Endothelial cell of umbilical vein (primary cell): Measurements from ENCODE around the gene PCDHGA1. TPM values are rescaled to one million over a fixed set of nuclear protein-coding genes. Genes with fewer than 3 reads are reported as not detected.

Source experiments
- BruUV-seq: library from RNA; stranded (reverse); fragments of 400-500 nt; replicated peaks from 2 replicates; lab custom pipeline; 2021; lab: Mats Ljungman, UMichigan
- CTCF ChIA-PET: fragments of 300-600, 350-600 bp; sonication (Branson Sonifier 250); formaldehyde crosslinking; loops from one replicate; lab custom pipeline; 2021; ENCODE audit warnings: antibody characterized with exemption, inconsistent platforms; lab: Charles Lee
- POLR2A ChIA-PET: fragments of 300-600, 350-600 bp; sonication (Branson Sonifier 250); formaldehyde crosslinking; loops from one replicate; lab custom pipeline; 2021; ENCODE audit warnings: antibody characterized with exemption, inconsistent platforms; lab: Charles Lee
- DNase-seq: peaks from one replicate; pipeline ENCODE4 v3.0.0-alpha.2; 2011; ENCODE audit warnings: low read depth, low spot score
- FAIRE-seq: peaks from 2 replicates; lab custom pipeline; 2011; peaks lifted over from hg19 to GRCh38; lab: Jason Lieb, UNC
- H2AFZ ChIP-seq: 2 replicates; pipeline ENCODE4 v1.6.0; 2012; ENCODE audit warnings: low read depth, low read length, control low read depth, inconsistent platforms
- H3K27ac ChIP-seq: 2 replicates; pipeline ENCODE4 v1.5.1; 2011; ENCODE audit warnings: low read depth, mild to moderate bottlenecking, control low read depth, low read length, moderate library complexity; ENCODE audit not compliant: insufficient read depth
- H3K27me3 ChIP-seq, 2 experiments: 2 replicates each; pipeline versions ENCODE4 v1.6.0 to v1.6.1; 2011; ENCODE audit warnings: low read length in 2 of 2, mixed read lengths in 1 of 2; ENCODE audit not compliant: control insufficient read depth in 2 of 2, insufficient read depth in 2 of 2
- H3K36me3 ChIP-seq, 2 experiments: 2 replicates in 1 of 2; 3 replicates in 1 of 2; pipeline ENCODE4 v1.5.1; 2011; ENCODE audit warnings: low read length in 2 of 2, mild to moderate bottlenecking in 1 of 2, moderate library complexity in 1 of 2; ENCODE audit not compliant: control insufficient read depth in 2 of 2, insufficient read depth in 2 of 2; ENCODE audit errors: extremely low read depth in 1 of 2
- H3K4me1 ChIP-seq: 3 replicates; pipeline ENCODE4 v1.5.1; 2011; ENCODE audit warnings: mild to moderate bottlenecking, low read length; ENCODE audit not compliant: control insufficient read depth, insufficient read depth; ENCODE audit errors: extremely low read depth
- H3K4me2 ChIP-seq: 2 replicates; pipeline ENCODE4 v1.6.1; 2011; ENCODE audit warnings: low read length, control low read depth, mixed read lengths; ENCODE audit not compliant: insufficient read depth
- H3K4me3 ChIP-seq, 3 experiments: fragments of 200-600 bp in 1 of 3; sonication (generic), shearing (Covaris generic) in 1 of 3; replicated peaks in 1 of 3; 2 replicates each; pipeline ENCODE4 v1.5.1; 2011 to 2016; ENCODE audit warnings: control low read depth in 3 of 3, low read length in 3 of 3, mild to moderate bottlenecking in 2 of 3, inconsistent platforms in 1 of 3, low read depth in 1 of 3, moderate library complexity in 1 of 3; ENCODE audit not compliant: insufficient read depth in 1 of 3
- H3K79me2 ChIP-seq: 2 replicates; pipeline ENCODE4 v1.6.0; 2012; ENCODE audit warnings: low read length, inconsistent platforms; ENCODE audit not compliant: control insufficient read depth, insufficient read depth
- H3K9ac ChIP-seq: replicated peaks from 2 replicates; pipeline ENCODE3; 2011; ENCODE audit warnings: low read length, control low read depth; ENCODE audit not compliant: insufficient read depth; ENCODE audit errors: extremely low read depth
- H3K9me1 ChIP-seq: replicated peaks from 3 replicates; pipeline ENCODE4 v1.6.0; 2011; ENCODE audit warnings: mild to moderate bottlenecking, low read length; ENCODE audit not compliant: control insufficient read depth, insufficient read depth; ENCODE audit errors: extremely low read depth
- H3K9me3 ChIP-seq: replicated peaks from 2 replicates; pipeline ENCODE4 v1.5.1; 2012; ENCODE audit warnings: low read length, inconsistent platforms; ENCODE audit not compliant: control insufficient read depth, insufficient read depth
- H4K20me1 ChIP-seq: replicated peaks from 2 replicates; pipeline ENCODE3; 2011; ENCODE audit warnings: mild to moderate bottlenecking, low read length; ENCODE audit not compliant: control insufficient read depth, insufficient read depth; ENCODE audit errors: extremely low read depth
- CTCF ChIP-seq, 2 donors: IDR thresholded peaks; 1 replicate in 1 of 2; 2 replicates in 1 of 2; pipeline ENCODE4 v1.5.1; 2011; ENCODE audit warnings: low read length in 2 of 2, mild to moderate bottlenecking in 2 of 2, moderate library complexity in 2 of 2, control low read depth in 1 of 2, inconsistent platforms in 1 of 2, low read depth in 1 of 2; ENCODE audit not compliant: insufficient read depth in 1 of 2; ENCODE audit errors: extremely low read depth in 1 of 2
- EZH2 ChIP-seq: IDR thresholded peaks from 2 replicates; pipeline ENCODE4 v1.6.1; 2012; ENCODE audit warnings: borderline replicate concordance, low read depth, mild to moderate bottlenecking, moderate library complexity, low read length, inconsistent platforms; ENCODE audit not compliant: severe bottlenecking
- FOS ChIP-seq: IDR thresholded peaks from 2 replicates; pipeline ENCODE4 v1.6.1; 2011; ENCODE audit warnings: mild to moderate bottlenecking, low read length, moderate library complexity, borderline replicate concordance; ENCODE audit not compliant: insufficient read depth
- GATA2 ChIP-seq: IDR thresholded peaks from 2 replicates; pipeline ENCODE4 v1.7.0; 2011; ENCODE audit warnings: low read depth, mild to moderate bottlenecking, moderate library complexity, mixed read lengths, low read length; ENCODE audit not compliant: insufficient read length, insufficient read depth
- JUN ChIP-seq: IDR thresholded peaks from 2 replicates; pipeline ENCODE4 v1.6.1; 2011; ENCODE audit warnings: borderline replicate concordance, low read depth; ENCODE audit not compliant: insufficient read length, insufficient read depth
- MAX ChIP-seq: IDR thresholded peaks from 2 replicates; pipeline ENCODE4 v1.6.1; 2011; ENCODE audit not compliant: insufficient read depth, insufficient read length
- MYC ChIP-seq: IDR thresholded peaks from one replicate; pipeline ENCODE4 v1.6.1; 2011; ENCODE audit warnings: mild to moderate bottlenecking, low read depth, low read length
- POLR2A ChIP-seq: IDR thresholded peaks from 2 replicates; pipeline ENCODE4 v1.6.1; 2012; ENCODE audit warnings: low read depth, mild to moderate bottlenecking, control low read depth, low read length
- POLR2AphosphoS5 ChIP-seq: IDR thresholded peaks from 2 replicates; pipeline ENCODE4 v1.6.1; 2012; ENCODE audit warnings: low read depth, mild to moderate bottlenecking, control low read depth, low read length, moderate library complexity; ENCODE audit not compliant: insufficient read depth
- dilution Hi-C: fragments of 300-500 bp; cut with MboI; formaldehyde crosslinking; loops from one replicate; pipeline ENCODE4 v1.15.0; 2019; ENCODE audit warnings: low sequenced_read_pairs; ENCODE audit not compliant: extremely low pct_ligation_motif_present
- intact Hi-C: fragments of 100-400 bp; cut with micrococcal nuclease; formaldehyde crosslinking; loops from one replicate; pipeline ENCODE4 v1.10.0; 2022
- polyA plus RNA-seq, 4 experiments: library from polyadenylated mRNA; depleted of rRNA in 3 of 4; stranded (reverse) in 3 of 4; unstranded in 1 of 4; fragments of >200 nt; gene quantifications; 2 replicates each; pipeline versions ENCODE4 v1.2.1 to v1.2.3, GENCODE V29; 2011 to 2012; ENCODE audit warnings: missing spikeins in 1 of 4
- total RNA-seq: library from RNA; stranded (reverse); gene quantifications from 2 replicates; pipeline ENCODE4 v1.2.3, GENCODE V29; 2021

The PCDHGA1 gene
- total and polyA plus RNA-seq, 2 donors (not counting 3 experiments of a cell fraction or from before 2014, with no cell fraction given) = 0.22 to 0.44 TPM

- BruUV-seq = no TSS peak
- H2AFZ ChIP-seq = no peak overlapping the region
- no peak overlapping the region for H3K4me3 ChIP-seq
- H3K27me3 ChIP-seq = peaks cover 0 to 4% of the 10 kb centered on the region in 2 experiments
- intact Hi-C loops (no loop called here), dilution Hi-C loops (no loop called here)
- DNase-seq (no peak), FAIRE-seq (no peak)
- H3K79me2 ChIP-seq = no peaks in the 10 kb centered on the region
- H4K20me1 ChIP-seq = no peaks in the 10 kb centered on the region
- ChIA-PET POLR2A (no interaction called here), CTCF (interaction anchor here (2.1 to 2.6 kb wide), 2 partner anchors 9 to 118 kb away, joined by 9 to 16 read pairs; partner anchors contain the start of gene PCDHGA12)
- no peaks in the 10 kb centered on the region for H3K9me3 ChIP-seq
- no peaks in the 10 kb centered on the region for H3K36me3 ChIP-seq
- no peak overlapping the region for H3K4me2 ChIP-seq
- no peaks in the 10 kb centered on the region for H3K9me1 ChIP-seq
- H3K27ac ChIP-seq = no peak overlapping the region
- no peak overlapping the region for H3K9ac ChIP-seq
- TF ChIP-seq JUN (no peak), EZH2 (no peak), POLR2AphosphoS5 (no peak), FOS (no peak), GATA2 (no peak), POLR2A (no peak), MAX (no peak), MYC (no peak), CTCF (IDR thresholded peaks at IDR 0.05; ENCODE audit: extremely low read depth in 1 of 2, insufficient read depth in 1 of 2, low read depth in 1 of 2, low read length in 2 of 2) (no peak)
- H3K4me1 ChIP-seq = no peaks in the 10 kb centered on the region
Measured at GRCh38 chr5:141439411-141440141, 109.3 kb downstream of the PCDHGA1 start.
